Measurements from ENCODE around the gene MGAT3.

The MGAT3 gene

GRCh38 chr22:39472570-39473556, 16.1 kb downstream of the MGAT3 start:
- DNase-seq (ENCODE audit: low read depth), result no peak

- DNase-seq (ENCODE audit: low read depth), result no peak
Observed at GRCh38 chr22:39473851-39474250, 17.0 kb downstream of the MGAT3 start.

- peak; percentile 49 for DNase-seq (ENCODE audit: low read depth)
Observed at GRCh38 chr22:39474351-39475111, 17.7 kb downstream of the MGAT3 start.

- no peak for DNase-seq (ENCODE audit: low read depth)
Observed at GRCh38 chr22:39475337-39475736, 18.5 kb downstream of the MGAT3 start.

GRCh38 chr22:39475902-39476301, 19.1 kb downstream of the MGAT3 start:
- DNase-seq (ENCODE audit: low read depth), result no peak

- DNase-seq (ENCODE audit: low read depth), result no peak
Observed at GRCh38 chr22:39476664-39477063, 19.9 kb downstream of the MGAT3 start.

GRCh38 chr22:39477542-39477941, 20.7 kb downstream of the MGAT3 start:
- no peak for DNase-seq (ENCODE audit: low read depth)

- DNase-seq (ENCODE audit: low read depth), result peak; percentile 24
Observed at GRCh38 chr22:39478441-39478850, 21.6 kb downstream of the MGAT3 start.

GRCh38 chr22:39479254-39479653, 22.4 kb downstream of the MGAT3 start:
- DNase-seq (ENCODE audit: low read depth), result no peak

GRCh38 chr22:39480557-39480956, 23.7 kb downstream of the MGAT3 start:
- DNase-seq (ENCODE audit: low read depth), result no peak

- DNase-seq (ENCODE audit: low read depth), result no peak
Observed at GRCh38 chr22:39481054-39481453, 24.2 kb downstream of the MGAT3 start.

GRCh38 chr22:39481595-39481994, 24.8 kb downstream of the MGAT3 start:
- DNase-seq (ENCODE audit: low read depth), result no peak

GRCh38 chr22:39482768-39483167, 26.0 kb downstream of the MGAT3 start:
- no peak for DNase-seq (ENCODE audit: low read depth)

GRCh38 chr22:39486951-39487825, 30.4 kb downstream of the MGAT3 start:
- no peak for DNase-seq (ENCODE audit: low read depth)

- DNase-seq (ENCODE audit: low read depth), result no peak
Observed at GRCh38 chr22:39487826-39488520, 31.2 kb downstream of the MGAT3 start.

GRCh38 chr22:39488563-39489083, 31.8 kb downstream of the MGAT3 start:
- DNase-seq (ENCODE audit: low read depth), result no peak

- no peak for DNase-seq (ENCODE audit: low read depth)
Observed at GRCh38 chr22:39489094-39490068, 32.6 kb downstream of the MGAT3 start.

GRCh38 chr22:39490135-39490798, 33.5 kb downstream of the MGAT3 start:
- peak; percentile 76 for DNase-seq (ENCODE audit: low read depth)

GRCh38 chr22:39490966-39491680, 34.3 kb downstream of the MGAT3 start:
- no peak for DNase-seq (ENCODE audit: low read depth)

Measured in ELR (cell line).